Measurements from ENCODE around the gene GDI1. TPM values are rescaled to one million over a fixed set of nuclear protein-coding genes. Genes with fewer than 3 reads are reported as not detected.

GDI1 gene
- total RNA-seq, 1 donor from 2014 or later: 82.6 TPM

GRCh38 chrX:154459832-154460231, 22.9 kb downstream of the GDI1 start:
- DNase-seq (ENCODE audit: low spot score): no peak

GRCh38 chrX:154460326-154460725, 23.4 kb downstream of the GDI1 start:
- DNase-seq (ENCODE audit: low spot score): no peak

GRCh38 chrX:154462396-154462795, 25.4 kb downstream of the GDI1 start:
- no peak for DNase-seq (ENCODE audit: low spot score)

- no peak for DNase-seq (ENCODE audit: low spot score)
Measured at GRCh38 chrX:154463611-154464220, 26.8 kb downstream of the GDI1 start.

GRCh38 chrX:154464806-154465365, 27.9 kb downstream of the GDI1 start:
- DNase-seq (ENCODE audit: low spot score): no peak

- DNase-seq (ENCODE audit: low spot score): no peak
Measured at GRCh38 chrX:154465601-154466000, 28.6 kb downstream of the GDI1 start.

GRCh38 chrX:154466036-154466435, 29.1 kb downstream of the GDI1 start:
- no peak for DNase-seq (ENCODE audit: low spot score)

GRCh38 chrX:154466907-154467306, 30.0 kb downstream of the GDI1 start:
- no peak for DNase-seq (ENCODE audit: low spot score)

GRCh38 chrX:154467556-154467955, 30.6 kb downstream of the GDI1 start:
- no peak for DNase-seq (ENCODE audit: low spot score)

- DNase-seq (ENCODE audit: low spot score): no peak
Measured at GRCh38 chrX:154468217-154468616, 31.3 kb downstream of the GDI1 start.

- no peak for DNase-seq (ENCODE audit: low spot score)
Measured at GRCh38 chrX:154469114-154469513, 32.2 kb downstream of the GDI1 start.

- no peak for DNase-seq (ENCODE audit: low spot score)
Measured at GRCh38 chrX:154469880-154470279, 32.9 kb downstream of the GDI1 start.

GRCh38 chrX:154470434-154470833, 33.5 kb downstream of the GDI1 start:
- DNase-seq (ENCODE audit: low spot score): no peak

- no peak for DNase-seq (ENCODE audit: low spot score)
Measured at GRCh38 chrX:154470914-154471568, 34.1 kb downstream of the GDI1 start.

GRCh38 chrX:154471839-154472684, 35.1 kb downstream of the GDI1 start:
- no peak for DNase-seq (ENCODE audit: low spot score)

GRCh38 chrX:154472685-154473632, 36.0 kb downstream of the GDI1 start:
- DNase-seq (ENCODE audit: low spot score): no peak

- no peak for DNase-seq (ENCODE audit: low spot score)
Measured at GRCh38 chrX:154473683-154474082, 36.7 kb downstream of the GDI1 start.

- no peak for DNase-seq (ENCODE audit: low spot score)
Measured at GRCh38 chrX:154476821-154477220, 39.9 kb downstream of the GDI1 start.

- no peak for DNase-seq (ENCODE audit: low spot score)
Measured at GRCh38 chrX:154477891-154478477, 41.0 kb downstream of the GDI1 start.
